GM10266 (cell line): Measurements from ENCODE around the gene FTO.

Source experiments
- DNase-seq: peaks from one replicate; pipeline ENCODE4 v3.0.0; 2012; ENCODE audit errors: extremely low spot score
- TF ChIP-seq, protein P1 (sequence below): IDR thresholded peaks from 2 replicates; pipeline ENCODE4 v1.5.1; 2012; ENCODE audit warnings: mild to moderate bottlenecking, low read depth; ENCODE audit not compliant: control insufficient read depth, insufficient read depth; ENCODE audit errors: missing control alignments

The FTO gene

GRCh38 chr16:53821957-53822625 lies 118.1 kb downstream of the FTO start:
- DNase-seq = no peak
- TF ChIP-seq, protein P1, sequence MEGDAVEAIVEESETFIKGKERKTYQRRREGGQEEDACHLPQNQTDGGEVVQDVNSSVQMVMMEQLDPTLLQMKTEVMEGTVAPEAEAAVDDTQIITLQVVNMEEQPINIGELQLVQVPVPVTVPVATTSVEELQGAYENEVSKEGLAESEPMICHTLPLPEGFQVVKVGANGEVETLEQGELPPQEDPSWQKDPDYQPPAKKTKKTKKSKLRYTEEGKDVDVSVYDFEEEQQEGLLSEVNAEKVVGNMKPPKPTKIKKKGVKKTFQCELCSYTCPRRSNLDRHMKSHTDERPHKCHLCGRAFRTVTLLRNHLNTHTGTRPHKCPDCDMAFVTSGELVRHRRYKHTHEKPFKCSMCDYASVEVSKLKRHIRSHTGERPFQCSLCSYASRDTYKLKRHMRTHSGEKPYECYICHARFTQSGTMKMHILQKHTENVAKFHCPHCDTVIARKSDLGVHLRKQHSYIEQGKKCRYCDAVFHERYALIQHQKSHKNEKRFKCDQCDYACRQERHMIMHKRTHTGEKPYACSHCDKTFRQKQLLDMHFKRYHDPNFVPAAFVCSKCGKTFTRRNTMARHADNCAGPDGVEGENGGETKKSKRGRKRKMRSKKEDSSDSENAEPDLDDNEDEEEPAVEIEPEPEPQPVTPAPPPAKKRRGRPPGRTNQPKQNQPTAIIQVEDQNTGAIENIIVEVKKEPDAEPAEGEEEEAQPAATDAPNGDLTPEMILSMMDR = no peak

GRCh38 chr16:53822936-53823529 lies 119.1 kb downstream of the FTO start:
- TF ChIP-seq, protein P1 = no peak
- DNase-seq = no peak

GRCh38 chr16:53826658-53827057 lies 122.7 kb downstream of the FTO start:
- TF ChIP-seq, protein P1 = no peak
- no peak for DNase-seq

DNA sequence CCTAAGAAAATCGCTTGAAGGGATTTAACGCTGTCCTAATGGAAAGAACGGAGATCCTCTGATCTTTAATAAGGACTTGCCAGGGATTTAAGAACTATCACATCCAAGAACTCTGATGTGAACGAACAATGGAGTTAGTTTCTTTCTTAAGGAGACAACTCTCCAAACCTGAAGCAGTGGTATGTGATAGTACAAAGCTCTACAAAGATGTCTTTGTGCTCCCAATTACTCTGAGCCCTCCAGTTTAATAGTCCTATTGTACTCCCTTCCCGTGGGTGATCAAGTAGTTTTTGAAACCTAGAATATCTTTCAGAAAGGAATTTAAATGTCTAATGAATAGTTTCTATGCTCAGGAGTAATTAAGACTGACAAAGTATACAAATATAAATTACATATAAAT lies 123.8 kb downstream of the FTO start:
- DNase-seq = no peak
- TF ChIP-seq, protein P1 = no peak

DNA sequence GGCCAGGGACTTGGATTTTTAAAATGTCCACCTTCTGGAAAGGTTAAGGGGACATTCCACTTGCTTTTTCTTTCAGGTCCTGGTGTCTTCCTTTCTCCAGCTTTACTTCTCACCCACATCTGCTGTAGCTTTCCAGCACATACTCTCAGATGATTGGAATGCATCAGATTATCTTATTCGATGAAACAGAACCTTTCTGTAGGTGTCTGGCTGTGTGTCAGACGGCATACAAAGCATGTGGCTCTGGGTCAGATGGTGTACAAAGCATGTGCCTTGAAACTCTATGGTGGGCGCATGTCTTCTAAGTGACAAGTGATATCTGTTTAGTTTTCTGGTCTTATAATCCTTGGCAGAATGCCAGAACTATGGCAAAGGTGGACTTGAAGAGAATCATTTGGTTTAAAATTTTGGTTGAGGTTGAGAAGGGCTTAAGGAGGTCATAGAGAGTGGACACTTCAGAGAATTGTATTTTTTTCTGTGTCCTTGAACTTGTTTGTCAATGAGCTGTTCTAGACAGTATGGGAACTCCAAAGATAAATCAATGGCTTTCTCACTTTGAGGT lies 125.3 kb downstream of the FTO start:
- DNase-seq = no peak
- TF ChIP-seq, protein P1 = no peak

DNA sequence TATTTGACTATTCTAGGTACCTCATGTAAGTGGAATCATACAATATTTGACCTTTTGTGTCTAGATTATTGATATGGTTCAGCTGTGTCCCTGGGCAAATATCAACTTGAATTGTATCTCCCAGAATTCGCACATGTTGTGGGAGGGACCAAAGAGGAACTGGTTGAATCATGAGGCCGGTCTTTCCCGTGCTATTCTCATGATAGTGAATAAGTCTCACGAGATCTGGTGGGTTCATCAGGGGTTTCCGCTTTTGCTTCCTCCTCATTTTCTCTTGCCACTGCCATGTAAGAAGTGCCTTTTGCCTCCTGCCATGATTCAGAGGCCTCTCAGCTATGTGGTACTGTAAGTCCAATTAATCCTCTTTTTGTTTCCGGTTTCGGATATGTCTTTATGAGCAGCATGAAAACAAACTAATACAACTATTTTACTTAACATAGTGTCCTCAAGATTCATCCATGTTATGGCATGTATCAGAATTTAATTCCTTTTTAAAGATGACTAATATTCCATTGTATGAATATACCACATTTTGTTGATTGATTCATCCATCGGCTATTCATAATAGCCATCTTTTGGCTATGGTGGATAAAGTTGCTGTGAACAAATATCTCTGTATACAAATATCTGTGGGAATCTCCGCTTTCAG lies 129.1 kb downstream of the FTO start:
- TF ChIP-seq, protein P1 = no peak
- DNase-seq = no peak

DNA sequence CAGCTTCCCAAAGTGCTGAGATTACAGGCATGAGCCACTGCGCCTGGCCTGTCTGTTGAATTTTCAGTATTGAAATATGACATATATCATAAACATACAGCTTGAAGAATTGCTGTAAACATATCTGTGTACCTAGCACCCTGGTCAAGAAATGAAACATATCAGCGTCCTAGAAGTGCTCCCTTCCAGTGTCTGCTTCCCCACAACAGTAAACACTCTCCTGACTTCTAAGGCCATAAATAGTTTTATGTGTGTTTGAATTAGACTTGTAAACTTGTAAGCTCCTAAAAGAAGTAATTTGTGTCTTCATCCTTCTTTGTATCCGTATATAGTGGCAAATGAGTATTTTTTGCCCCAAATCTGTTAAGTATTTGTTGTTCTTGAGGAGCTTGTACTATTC lies 132.2 kb downstream of the FTO start:
- TF ChIP-seq, protein P1 = no peak
- no peak for DNase-seq
